ENCODE data around the gene BCAS3. TPM values are rescaled to one million over a fixed set of nuclear protein-coding genes. Genes with fewer than 3 reads are reported as not detected.

The BCAS3 gene
- total RNA-seq, 2 donors from 2014 or later: 28.0 to 33.4 TPM

GRCh38 chr17:61371606-61372005 lies 694.0 kb downstream of the BCAS3 start:
- Mint-ChIP-seq H3K27me3 (ENCODE audit: low read depth) (no peaks in the 10 kb centered on the region), H3K4me3 (no peak overlapping the region), H3K9me3 (no peaks in the 10 kb centered on the region), H3K4me1 (ENCODE audit: low read depth) (no peaks in the 10 kb centered on the region), H3K27ac (no peak overlapping the region), H3K36me3 (ENCODE audit: insufficient read depth in 2 of 2) (no peaks in the 10 kb centered on the region)
- DNase-seq (no peak), ATAC-seq (replicated peaks in 1 of 2) (no peak)

DNA sequence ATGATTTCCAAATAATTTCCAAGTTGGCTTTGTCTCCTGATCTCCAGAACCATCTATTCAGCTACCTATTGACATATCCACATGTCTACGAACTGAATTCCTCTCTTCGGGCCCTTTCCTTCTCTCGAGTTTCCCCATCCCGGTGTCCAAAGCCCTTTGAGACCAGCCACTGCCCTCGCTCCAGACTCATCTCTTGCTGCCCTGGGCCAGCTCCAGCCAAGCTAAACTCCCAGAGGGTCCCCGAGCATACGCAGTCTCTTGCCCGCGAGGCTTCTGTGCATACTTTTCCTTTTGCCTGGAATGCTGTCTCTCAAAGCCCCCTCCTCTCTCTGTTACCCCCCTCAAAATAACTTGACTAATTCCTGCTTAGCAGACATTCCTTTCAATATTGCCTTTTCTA lies 694.8 kb downstream of the BCAS3 start:
- Mint-ChIP-seq H3K4me3 (no peak overlapping the region), H3K36me3 (ENCODE audit: insufficient read depth in 2 of 2) (no peaks in the 10 kb centered on the region), H3K9me3 (no peaks in the 10 kb centered on the region), H3K27ac (no peak overlapping the region), H3K4me1 (ENCODE audit: low read depth) (no peaks in the 10 kb centered on the region), H3K27me3 (ENCODE audit: low read depth) (no peaks in the 10 kb centered on the region)
- ATAC-seq (replicated peaks in 1 of 2) (no peak), DNase-seq (no peak)

GRCh38 chr17:61376931-61377838 lies 699.5 kb downstream of the BCAS3 start:
- Mint-ChIP-seq H3K27ac (no peak overlapping the region), H3K4me3 (no peak overlapping the region), H3K36me3 (ENCODE audit: insufficient read depth in 2 of 2) (no peaks in the 10 kb centered on the region), H3K9me3 (no peaks in the 10 kb centered on the region), H3K4me1 (ENCODE audit: low read depth) (no peaks in the 10 kb centered on the region), H3K27me3 (ENCODE audit: low read depth) (no peaks in the 10 kb centered on the region)
- ATAC-seq (replicated peaks in 1 of 2): no peak
- DNase-seq: no peak

DNA sequence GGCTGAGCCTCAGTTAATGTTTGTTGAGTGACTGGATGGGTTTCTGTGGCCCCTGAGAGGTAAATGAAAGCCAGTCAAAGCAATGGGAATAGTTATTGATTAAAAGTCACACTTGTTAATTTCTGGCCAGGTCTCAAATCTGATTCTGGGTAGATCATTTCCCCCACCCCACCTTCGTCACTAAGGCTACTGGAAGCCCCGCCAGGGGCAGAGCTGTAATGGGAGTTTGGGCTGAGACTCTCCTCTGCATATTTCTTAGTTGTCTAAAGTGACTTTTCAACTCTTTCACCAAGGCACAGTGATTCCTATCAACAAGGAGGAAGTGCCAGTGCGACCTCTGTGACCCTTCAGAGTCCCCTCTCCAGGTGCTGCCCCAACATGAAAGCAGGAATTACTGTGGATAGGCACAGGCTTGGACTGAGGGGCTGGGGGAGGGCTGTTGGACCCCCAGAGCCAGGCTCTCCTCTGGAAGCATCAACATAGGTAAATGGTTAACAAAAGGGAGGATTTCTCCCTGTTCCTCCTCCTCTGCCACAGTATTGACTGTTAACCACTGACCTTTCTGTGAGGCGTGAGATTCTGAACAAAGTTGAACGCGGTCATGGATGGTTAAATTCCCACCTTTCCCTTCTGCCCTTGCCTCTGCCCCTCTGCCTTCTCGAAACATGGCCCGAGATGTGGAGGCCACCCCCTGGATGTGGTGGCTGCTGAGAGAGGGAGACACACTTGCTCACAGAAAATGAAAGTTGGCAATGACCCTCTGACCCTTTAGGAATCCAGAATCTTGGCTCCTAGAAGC lies 701.2 kb downstream of the BCAS3 start:
- no peak for ATAC-seq (replicated peaks in 1 of 2)
- no peaks in the 10 kb centered on the region for H3K4me1 Mint-ChIP-seq (ENCODE audit: low read depth)

DNA sequence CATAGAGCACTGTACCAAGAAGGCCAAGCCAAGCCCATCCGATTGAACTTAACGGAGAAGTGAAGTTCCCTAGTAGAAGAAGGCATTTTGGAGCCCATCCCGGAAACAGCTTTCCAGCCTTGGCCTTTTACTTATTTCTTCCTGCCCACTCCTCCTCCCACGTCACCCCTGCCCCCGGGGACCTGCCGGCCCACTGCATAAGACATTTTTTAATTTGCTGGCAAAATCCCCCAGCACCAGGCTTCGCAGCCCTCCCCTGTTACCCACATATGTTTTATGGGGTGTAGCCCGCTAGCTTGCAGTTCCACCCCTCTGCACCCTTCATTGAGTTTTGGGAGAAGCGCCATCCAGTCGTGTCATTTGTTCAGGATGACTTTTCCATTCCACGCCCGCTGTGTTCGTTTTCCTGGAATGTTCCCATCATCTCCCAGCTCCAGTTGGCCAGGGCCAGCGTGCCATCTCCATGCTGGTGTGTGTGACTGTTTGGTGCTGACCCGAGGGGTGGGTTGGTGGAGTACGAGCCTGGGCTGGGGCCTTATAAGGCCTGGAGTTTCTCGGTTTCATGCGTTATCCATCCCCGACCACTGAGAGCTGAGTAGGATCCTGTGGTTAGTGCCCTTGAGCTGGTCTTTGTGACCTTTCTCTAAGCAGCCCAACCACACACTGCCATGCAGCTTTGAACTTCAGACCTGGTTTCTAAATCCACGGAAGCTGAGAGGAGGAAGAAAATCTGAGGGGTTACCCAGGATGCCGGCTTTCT lies 702.0 kb downstream of the BCAS3 start:
- no peak for ATAC-seq (replicated peaks in 1 of 2)
- H3K4me1 Mint-ChIP-seq (ENCODE audit: low read depth): no peaks in the 10 kb centered on the region
- no peak for DNase-seq

More for the DNA sequence above, 701.2 kb downstream of the BCAS3 start:
- H3K36me3 Mint-ChIP-seq (ENCODE audit: insufficient read depth in 2 of 2): no peaks in the 10 kb centered on the region
- no peak overlapping the region for H3K27ac Mint-ChIP-seq
- no peaks in the 10 kb centered on the region for H3K27me3 Mint-ChIP-seq (ENCODE audit: low read depth)
- H3K4me3 Mint-ChIP-seq: no peak overlapping the region
- DNase-seq: no peak
- no peaks in the 10 kb centered on the region for H3K9me3 Mint-ChIP-seq

GRCh38 chr17:61380217-61380835 lies 702.7 kb downstream of the BCAS3 start:
- Mint-ChIP-seq H3K4me1 (ENCODE audit: low read depth) (no peaks in the 10 kb centered on the region), H3K27me3 (ENCODE audit: low read depth) (no peaks in the 10 kb centered on the region), H3K27ac (no peak overlapping the region), H3K9me3 (no peaks in the 10 kb centered on the region), H3K36me3 (ENCODE audit: insufficient read depth in 2 of 2) (no peaks in the 10 kb centered on the region), H3K4me3 (no peak overlapping the region)
- ATAC-seq (replicated peaks in 1 of 2): no peak
- DNase-seq: no peak

More for the DNA sequence above, 702.0 kb downstream of the BCAS3 start:
- Mint-ChIP-seq H3K9me3 (no peaks in the 10 kb centered on the region), H3K27me3 (ENCODE audit: low read depth) (no peaks in the 10 kb centered on the region), H3K36me3 (ENCODE audit: insufficient read depth in 2 of 2) (no peaks in the 10 kb centered on the region), H3K4me3 (no peak overlapping the region), H3K27ac (no peak overlapping the region)

DNA sequence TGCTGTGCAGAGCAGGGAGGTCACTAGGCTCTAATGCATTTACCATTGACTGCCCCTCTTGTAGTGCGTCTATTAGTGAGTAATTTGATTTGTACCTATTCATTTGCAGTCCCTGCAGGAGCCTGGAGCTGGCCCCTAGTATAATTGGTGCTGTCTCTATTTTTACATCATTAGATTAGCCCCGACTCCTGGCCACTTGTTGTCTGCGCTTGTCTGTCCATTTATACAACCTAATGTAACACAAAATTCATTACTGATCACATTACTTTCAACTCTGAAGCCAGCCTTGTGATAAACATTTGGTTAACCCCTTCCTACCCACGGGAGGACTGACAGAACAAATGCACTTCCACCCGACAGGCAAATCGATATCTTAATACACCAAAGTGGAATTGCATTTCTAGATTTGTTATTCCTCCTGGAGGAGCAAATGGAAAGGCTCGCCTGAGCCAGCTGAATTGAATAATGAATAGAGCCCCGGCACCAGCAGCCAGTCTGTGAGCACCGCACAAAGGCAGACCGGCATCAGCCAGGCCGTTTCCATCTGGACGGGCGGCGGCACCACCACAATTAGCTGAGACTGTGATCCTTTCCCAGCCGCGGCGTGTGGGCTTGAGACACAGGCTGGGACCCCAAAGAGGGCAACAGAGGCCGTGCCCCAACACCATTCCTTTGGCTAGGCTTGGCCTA lies 703.3 kb downstream of the BCAS3 start:
- no peaks in the 10 kb centered on the region for H3K4me1 Mint-ChIP-seq (ENCODE audit: low read depth)
- H3K4me3 Mint-ChIP-seq: no peak overlapping the region
- DNase-seq: no peak
- no peaks in the 10 kb centered on the region for H3K27me3 Mint-ChIP-seq (ENCODE audit: low read depth)
- H3K27ac Mint-ChIP-seq: no peak overlapping the region
- no peaks in the 10 kb centered on the region for H3K9me3 Mint-ChIP-seq
- no peaks in the 10 kb centered on the region for H3K36me3 Mint-ChIP-seq (ENCODE audit: insufficient read depth in 2 of 2)
- no peak for ATAC-seq (replicated peaks in 1 of 2)

- Mint-ChIP-seq H3K4me1 (ENCODE audit: low read depth) (no peaks in the 10 kb centered on the region), H3K36me3 (ENCODE audit: insufficient read depth in 2 of 2) (no peaks in the 10 kb centered on the region), H3K9me3 (no peaks in the 10 kb centered on the region), H3K4me3 (no peak overlapping the region), H3K27ac (no peak overlapping the region), H3K27me3 (ENCODE audit: low read depth) (no peaks in the 10 kb centered on the region)
- no peak for ATAC-seq (replicated peaks in 1 of 2)
- no peak for DNase-seq
Observed at GRCh38 chr17:61381537-61381936, 703.9 kb downstream of the BCAS3 start.

GRCh38 chr17:61382796-61383688 lies 705.4 kb downstream of the BCAS3 start:
- Mint-ChIP-seq H3K4me3 (no peak overlapping the region), H3K36me3 (ENCODE audit: insufficient read depth in 2 of 2) (no peaks in the 10 kb centered on the region), H3K9me3 (no peaks in the 10 kb centered on the region), H3K27me3 (ENCODE audit: low read depth) (no peaks in the 10 kb centered on the region), H3K4me1 (ENCODE audit: low read depth) (no peaks in the 10 kb centered on the region), H3K27ac (no peak overlapping the region)
- ATAC-seq (replicated peaks in 1 of 2) (no peak), DNase-seq (no peak)

- H3K9me3 Mint-ChIP-seq: no peaks in the 10 kb centered on the region
- H3K27me3 Mint-ChIP-seq (ENCODE audit: low read depth): no peaks in the 10 kb centered on the region
- DNase-seq (no peak), ATAC-seq (replicated peaks in 1 of 2) (no peak)
- no peak overlapping the region for H3K4me3 Mint-ChIP-seq
- no peaks in the 10 kb centered on the region for H3K36me3 Mint-ChIP-seq (ENCODE audit: insufficient read depth in 2 of 2)
- H3K27ac Mint-ChIP-seq: no peak overlapping the region
- no peaks in the 10 kb centered on the region for H3K4me1 Mint-ChIP-seq (ENCODE audit: low read depth)
Observed at GRCh38 chr17:61383689-61384201, 706.1 kb downstream of the BCAS3 start.

GRCh38 chr17:61384354-61384691 lies 706.7 kb downstream of the BCAS3 start:
- no peaks in the 10 kb centered on the region for H3K36me3 Mint-ChIP-seq (ENCODE audit: insufficient read depth in 2 of 2)
- DNase-seq (no peak), ATAC-seq (replicated peaks in 1 of 2) (no peak)
- H3K27ac Mint-ChIP-seq: no peak overlapping the region
- H3K27me3 Mint-ChIP-seq (ENCODE audit: low read depth): peaks cover 4% of the 10 kb centered on the region
- peaks cover 3% of the 10 kb centered on the region for H3K4me1 Mint-ChIP-seq (ENCODE audit: low read depth)
- no peaks in the 10 kb centered on the region for H3K9me3 Mint-ChIP-seq
- no peak overlapping the region for H3K4me3 Mint-ChIP-seq

Measured in activated T-cell treated with anti-CD3 and anti-CD28 coated beads, Interleukin-2, amount 50 U/mL, for 72 hours (primary cell).